GM12892 (cell line): ENCODE measurements around the gene SH2D3C.

Experiments
- POLR2A ChIP-seq: IDR thresholded peaks from 2 replicates; pipeline ENCODE4 v1.6.1; 2011; ENCODE audit warnings: low read depth, low read length, control low read depth
- TAF1 ChIP-seq: IDR thresholded peaks from 2 replicates; pipeline ENCODE4 v1.6.1; 2011; ENCODE audit warnings: low read depth, mild to moderate bottlenecking, control low read depth, low read length, borderline replicate concordance

DNA sequence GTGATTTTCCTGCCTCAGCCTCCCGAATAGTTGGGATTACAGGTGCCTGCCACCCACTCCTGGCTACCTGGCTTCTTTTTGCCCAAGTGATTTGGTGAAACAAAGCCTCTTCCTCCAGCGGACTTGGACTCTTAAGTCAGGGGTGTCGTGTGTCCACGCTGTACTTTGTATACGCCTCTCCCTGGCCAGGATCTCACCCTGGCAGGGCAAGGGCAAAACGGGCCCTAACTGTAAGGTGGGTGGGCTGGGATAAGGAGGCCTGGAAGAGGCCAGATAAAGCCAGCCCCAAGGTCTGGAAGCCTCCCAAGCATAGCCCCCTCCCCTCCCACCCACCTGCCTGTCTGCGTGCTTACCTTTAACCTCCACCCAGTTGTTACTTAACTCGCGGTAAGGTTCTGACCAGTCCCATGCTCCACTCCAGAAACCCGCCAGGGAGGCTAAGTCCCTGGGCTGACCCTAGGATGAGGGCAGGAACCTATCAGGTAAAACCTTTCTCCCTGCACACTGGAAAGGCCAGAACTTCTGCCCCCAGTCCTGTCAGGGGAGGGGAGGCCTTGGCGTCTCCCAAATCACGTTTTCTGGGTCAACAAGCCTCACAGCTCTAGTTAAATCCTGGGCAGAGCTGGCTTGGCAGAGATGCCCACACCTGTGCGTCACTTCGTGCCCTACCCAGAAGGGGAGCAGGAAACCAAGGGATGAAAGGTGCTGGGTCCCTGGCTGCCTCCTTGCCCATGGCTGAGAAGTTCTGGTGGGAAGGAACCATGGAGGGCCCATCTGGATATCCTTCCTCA is 15.7 kb upstream of the SH2D3C start:
- TF ChIP-seq POLR2A = peak; percentile 55
- no peak for TF ChIP-seq TAF1
